ENCODE results near the gene PBRM1. TPM values are rescaled to one million over a fixed set of nuclear protein-coding genes. Genes with fewer than 3 reads are reported as not detected.

Gene PBRM1
- total and polyA plus RNA-seq, 2 of the 13 experiments (the other 11 are each of a cell fraction or from before 2014, with no cell fraction given): 10.9 to 33.2 TPM

- POLR2A ChIA-PET: no interaction called here
- intact Hi-C loops (cut with micrococcal nuclease; ENCODE audit: unreplicated experiment) (loop anchor here (5.0 kb wide), 1 partner anchor 62 kb away; no protein-coding TSS in a partner anchor), in situ Hi-C loops (cut with HindIII; ENCODE audit: extremely low pct_ligation_motif_present, low pct_unique_long_range_greater_than_20kb) (no loop called here)
- ATAC-seq: peak; percentile 54
- no TSS peak for BruUV-seq (replicated peaks)
- H3K4me3 ChIP-seq (replicated peaks in 1 of 3; ENCODE audit: insufficient read depth in 1 of 3, low read depth in 2 of 3, low read length in 3 of 3): peak overlapping the region; percentile 79 to 87 (median 84)
- under 1% methylated on average over 35 of the region's 57 CpGs for WGBS (ENCODE audit: low lambda C conversion rate)
- no peaks in the 10 kb centered on the region; a peak in 1 of 5 replicates for H3K27me3 ChIP-seq (ENCODE audit: control insufficient read depth in 1 of 2, insufficient read depth in 2 of 2, low read length in 2 of 2)
- peaks cover 17% of the 10 kb centered on the region for H4K20me1 ChIP-seq (ENCODE audit: insufficient read depth, low read length)
- peak overlapping the region; percentile 84 for H3K4me2 ChIP-seq (ENCODE audit: low read depth, low read length)
- peaks cover 71% of the 10 kb centered on the region for H3K79me2 ChIP-seq (ENCODE audit: insufficient read depth, low read length)
- H3K9me3 ChIP-seq (ENCODE audit: low read length): no peaks in the 10 kb centered on the region
- DNase-seq (ENCODE audit: low spot score): peak; percentile 75
- H3K36me3 ChIP-seq (replicated peaks in 1 of 2; ENCODE audit: control insufficient read depth in 1 of 2, insufficient read depth in 2 of 2, low read length in 2 of 2): peaks cover 0 to 7% of the 10 kb centered on the region in 2 experiments; a peak in 1 of 5 replicates
- peak; percentile 74 for FAIRE-seq
- peak overlapping the region; percentile 85 for H3K27ac ChIP-seq (ENCODE audit: extremely low read length, insufficient read depth, low read length)
- H3K4me1 ChIP-seq (ENCODE audit: insufficient read depth, low read length): peaks cover 69% of the 10 kb centered on the region
- CTCF ChIA-PET (ENCODE audit: low intra/inter-chr PET ratio, low total read pairs): no interaction called here
- H3K9ac ChIP-seq (ENCODE audit: insufficient read depth, low read depth, low read length): peak overlapping the region; percentile 86
- H2AFZ ChIP-seq (ENCODE audit: low read length): no peak overlapping the region
- TF ChIP-seq ZNF235 (CRISPR knock-in tag; IDR thresholded peaks at IDR 0.05; ENCODE audit: borderline replicate concordance): no peak
- TF ChIP-seq ZFP37 (CRISPR knock-in tag; IDR thresholded peaks at IDR 0.05; ENCODE audit: borderline replicate concordance): no peak
- TF ChIP-seq ZNF24 (IDR thresholded peaks at IDR 0.05): no peak
- TF ChIP-seq HMG20B (CRISPR knock-in tag; conservative IDR thresholded peaks at IDR 0.05): no peak
- TF ChIP-seq ARID5B (CRISPR knock-in tag; IDR thresholded peaks at IDR 0.05): no peak
- TF ChIP-seq ZHX2 (IDR thresholded peaks at IDR 0.05; ENCODE audit: low read depth): no peak
- TF ChIP-seq ZHX2 (CRISPR knock-in tag; IDR thresholded peaks at IDR 0.05; ENCODE audit: borderline replicate concordance): no peak
- no peak for TF ChIP-seq HNRNPH1 (optimal IDR thresholded peaks at IDR 0.05; ENCODE audit: low read depth, low read length)
- TF ChIP-seq ZNF660 (CRISPR knock-in tag; IDR thresholded peaks at IDR 0.05; ENCODE audit: borderline replicate concordance, low read depth): no peak
- TF ChIP-seq ZNF567 (CRISPR knock-in tag; IDR thresholded peaks at IDR 0.05; ENCODE audit: borderline replicate concordance): 0 out of 2 replicates have a peak, but pooled peaks have one; percentile 76
- no peak for TF ChIP-seq ZFAT (CRISPR knock-in tag; conservative IDR thresholded peaks at IDR 0.05)
- TF ChIP-seq ZNF766 (CRISPR knock-in tag; IDR thresholded peaks at IDR 0.05; ENCODE audit: borderline replicate concordance): no peak
- TF ChIP-seq ZKSCAN1 (IDR thresholded peaks at IDR 0.05; ENCODE audit: low read length): no peak
- TF ChIP-seq ZNF724P (CRISPR knock-in tag; IDR thresholded peaks at IDR 0.05; ENCODE audit: borderline replicate concordance): no peak
These were observed 151.2 kb downstream of the PBRM1 start for GRCh38 chr3:52534281-52535183.
